Effector memory CD4-positive, alpha-beta T cell (primary cell): ENCODE results near the gene COL9A3.

Source experiments
- DNase-seq, 3 donors: peaks; one replicate each; pipeline ENCODE4 v3.0.0-alpha.2; 2020
- H3K27ac ChIP-seq: 2 replicates; pipeline ENCODE4 v1.7.0; 2013; ENCODE audit warnings: mild to moderate bottlenecking, low read length, moderate library complexity; ENCODE audit not compliant: insufficient read depth, poor library complexity, severe bottlenecking
- H3K27me3 ChIP-seq: replicated peaks from 2 replicates; pipeline ENCODE4 v1.7.0; 2013; ENCODE audit warnings: mild to moderate bottlenecking, low read length; ENCODE audit not compliant: insufficient read depth, control insufficient read depth, poor library complexity, severe bottlenecking
- H3K36me3 ChIP-seq: 2 replicates; pipeline ENCODE4 v1.7.0; 2013; ENCODE audit warnings: mild to moderate bottlenecking, low read length, moderate library complexity; ENCODE audit not compliant: control insufficient read depth, insufficient read depth
- H3K4me1 ChIP-seq: 2 replicates; pipeline ENCODE4 v1.7.0; 2013; ENCODE audit warnings: low read length, mild to moderate bottlenecking; ENCODE audit not compliant: control insufficient read depth, insufficient read depth, poor library complexity, severe bottlenecking
- H3K4me3 ChIP-seq: 2 replicates; pipeline ENCODE4 v1.7.0; 2013; ENCODE audit warnings: low read length, low read depth, mild to moderate bottlenecking; ENCODE audit not compliant: insufficient read depth, poor library complexity, severe bottlenecking
- H3K9me3 ChIP-seq: 2 replicates; pipeline ENCODE4 v1.7.0; 2013; ENCODE audit warnings: mild to moderate bottlenecking, low read length, moderate library complexity; ENCODE audit not compliant: control insufficient read depth

The COL9A3 gene

DNA sequence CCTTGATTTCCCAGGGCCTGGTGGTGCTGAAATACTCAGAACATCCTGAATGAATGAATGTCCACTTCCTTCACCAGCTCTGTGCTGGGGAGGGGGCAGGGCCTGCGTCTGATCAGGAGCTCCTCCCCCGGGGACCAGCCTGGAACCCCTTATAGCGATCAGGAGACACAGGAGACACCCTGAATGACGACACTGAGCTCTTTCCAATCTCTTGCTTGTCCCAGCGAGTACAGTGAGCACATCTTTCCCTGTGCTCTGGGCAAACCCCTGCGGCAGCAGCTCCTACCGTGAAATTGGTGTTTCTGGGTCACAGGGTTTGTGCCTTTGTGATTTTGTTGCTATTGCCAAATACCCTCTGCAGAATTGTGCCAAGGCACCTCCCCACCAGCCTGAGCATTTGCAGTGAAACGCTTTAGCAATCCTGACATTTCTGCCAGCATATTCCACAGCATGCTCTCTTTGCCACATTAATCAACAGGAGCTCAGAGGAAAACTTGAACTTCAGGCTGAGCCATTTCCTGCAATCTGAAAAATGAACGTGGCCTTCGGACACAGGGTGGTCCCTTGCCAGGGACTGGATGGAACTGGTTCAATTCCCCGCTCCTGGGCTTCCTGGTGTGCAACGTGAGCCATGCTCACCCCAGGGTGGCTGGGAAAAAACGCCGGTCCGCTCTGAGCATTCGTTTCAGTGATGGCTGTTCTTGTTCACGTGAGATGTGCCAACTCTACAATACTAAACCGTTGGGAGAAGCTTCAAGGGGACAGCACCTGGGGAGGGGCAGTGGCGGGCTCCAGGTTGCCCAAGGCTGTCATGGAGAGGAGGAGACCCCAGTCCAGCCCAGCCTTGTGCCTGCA is 43.6 kb upstream of the COL9A3 start:
- DNase-seq, result no peak
- no peaks in the 10 kb centered on the region for H3K36me3 ChIP-seq
- H3K27ac ChIP-seq, result no peak overlapping the region
- H3K27me3 ChIP-seq, result no peaks in the 10 kb centered on the region
- H3K9me3 ChIP-seq, result no peaks in the 10 kb centered on the region
- no peak overlapping the region for H3K4me3 ChIP-seq
- H3K4me1 ChIP-seq, result peaks cover 37% of the 10 kb centered on the region

DNA sequence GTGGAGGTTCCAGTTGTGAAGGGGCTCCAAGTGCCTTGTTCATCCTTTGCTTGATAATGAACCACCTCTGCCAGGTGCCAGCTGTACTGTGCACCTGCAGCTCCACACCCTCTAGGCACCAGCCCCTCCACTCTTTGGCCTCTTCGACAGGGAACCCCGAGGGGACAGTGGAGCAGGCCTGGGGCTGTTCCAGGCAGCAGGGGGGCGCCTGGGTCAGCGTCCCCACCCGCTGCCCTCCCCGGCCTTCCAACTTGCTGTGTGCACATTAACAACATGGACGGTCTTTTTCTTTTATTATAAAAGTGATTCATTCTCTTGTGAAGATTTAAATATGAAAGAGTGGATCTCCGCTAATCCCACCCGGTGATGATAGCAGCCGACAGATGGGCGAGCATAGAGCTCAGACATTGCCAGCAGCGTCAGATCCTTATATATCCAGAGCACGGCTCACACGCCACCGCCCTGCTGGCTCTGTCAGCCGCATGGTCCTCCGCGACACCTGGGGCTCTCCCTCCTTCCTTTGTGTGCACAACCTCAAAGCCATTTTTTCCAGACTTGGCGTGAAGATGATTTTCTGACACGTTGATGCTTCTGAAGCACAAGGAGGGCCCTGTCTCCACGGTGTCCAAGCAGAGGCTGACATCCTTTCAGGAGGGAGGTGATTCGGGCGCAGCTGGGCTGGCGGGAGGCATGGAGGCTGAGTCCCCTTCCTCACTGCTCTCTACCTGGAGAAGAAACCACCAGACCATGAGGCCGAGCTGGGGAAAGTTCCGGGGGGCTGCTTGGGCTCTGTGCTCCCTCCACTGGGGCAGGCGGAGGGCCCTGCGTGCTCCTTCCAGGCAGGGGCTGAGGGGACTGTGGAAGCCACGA is 42.8 kb upstream of the COL9A3 start:
- H3K27me3 ChIP-seq, result no peaks in the 10 kb centered on the region
- H3K27ac ChIP-seq, result no peak overlapping the region
- H3K4me1 ChIP-seq, result peaks cover 37% of the 10 kb centered on the region
- no peak for DNase-seq
- H3K9me3 ChIP-seq, result no peaks in the 10 kb centered on the region
- no peaks in the 10 kb centered on the region for H3K36me3 ChIP-seq
- H3K4me3 ChIP-seq, result no peak overlapping the region

DNA sequence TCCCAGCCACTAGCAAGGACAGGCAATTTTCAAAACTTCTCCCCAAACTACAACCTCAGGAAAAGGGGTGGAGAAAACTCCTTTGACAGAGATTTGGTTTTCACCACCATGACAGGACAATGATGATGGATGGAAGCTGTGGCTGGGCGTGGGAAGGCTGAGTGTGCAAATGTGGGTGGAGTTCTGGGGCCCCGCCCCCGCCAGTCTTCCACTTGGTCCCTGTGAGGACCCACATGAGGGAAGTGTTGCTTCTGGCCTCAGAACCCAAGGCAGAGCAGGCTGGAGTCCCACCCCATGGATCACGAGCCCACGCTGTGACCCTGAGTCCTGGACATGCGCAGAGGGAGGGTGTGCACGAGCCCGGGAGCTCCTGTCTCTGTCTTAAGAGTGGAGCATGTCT is 42.1 kb upstream of the COL9A3 start:
- Histone ChIP-seq H3K4me1 (peaks cover 37% of the 10 kb centered on the region), H3K9me3 (no peaks in the 10 kb centered on the region), H3K27me3 (no peaks in the 10 kb centered on the region), H3K4me3 (no peak overlapping the region), H3K36me3 (no peaks in the 10 kb centered on the region), H3K27ac (no peak overlapping the region)
- no peak for DNase-seq

GRCh38 chr20:62775206-62775605 is 41.6 kb upstream of the COL9A3 start:
- Histone ChIP-seq H3K9me3 (no peaks in the 10 kb centered on the region), H3K27me3 (no peaks in the 10 kb centered on the region), H3K4me3 (no peak overlapping the region), H3K36me3 (no peaks in the 10 kb centered on the region), H3K4me1 (peaks cover 37% of the 10 kb centered on the region), H3K27ac (no peak overlapping the region)
- DNase-seq, result no peak

DNA sequence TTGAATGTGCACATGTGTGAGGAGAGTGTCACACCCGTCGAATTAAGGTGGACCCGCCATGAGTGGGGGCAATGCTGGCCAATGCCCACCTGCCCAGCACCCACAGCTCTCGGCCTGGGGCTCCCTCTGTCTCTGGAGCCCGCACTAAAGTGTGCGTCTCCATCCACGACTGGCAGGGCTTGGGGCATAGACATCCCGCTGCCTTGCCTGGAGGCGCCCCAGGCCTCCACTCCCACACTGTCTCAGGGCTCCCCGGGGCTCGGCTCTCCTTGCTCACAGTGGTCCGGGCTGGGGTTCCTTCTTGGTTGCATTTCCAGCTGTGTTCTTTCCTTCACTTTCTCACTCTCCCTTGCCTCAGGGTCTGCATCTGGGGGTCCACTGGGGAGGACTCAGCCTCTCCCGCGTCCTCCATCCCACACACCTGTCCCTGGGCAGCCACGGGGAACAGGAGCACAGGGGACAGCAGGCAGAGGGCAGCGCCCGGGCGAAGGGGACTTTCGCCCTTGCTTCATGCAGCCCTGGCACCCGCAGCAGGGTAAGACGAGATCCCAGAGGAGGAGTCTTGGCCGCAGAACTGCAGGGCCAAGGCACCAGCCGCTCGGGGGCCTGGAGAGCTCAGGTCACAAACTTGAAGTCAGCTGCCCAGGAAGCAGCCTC is 40.7 kb upstream of the COL9A3 start:
- no peaks in the 10 kb centered on the region for H3K27me3 ChIP-seq
- H3K4me3 ChIP-seq, result peak overlapping the region; percentile 39
- peak overlapping the region; percentile 56 for H3K27ac ChIP-seq
- H3K4me1 ChIP-seq, result peaks cover 37% of the 10 kb centered on the region
- H3K9me3 ChIP-seq, result no peaks in the 10 kb centered on the region
- no peaks in the 10 kb centered on the region for H3K36me3 ChIP-seq
- DNase-seq, result no peak

- peaks cover 37% of the 10 kb centered on the region for H3K4me1 ChIP-seq
- peak overlapping the region; percentile 39 for H3K4me3 ChIP-seq
- no peaks in the 10 kb centered on the region for H3K27me3 ChIP-seq
- DNase-seq, result peak; percentile 14 to 34 (median 26)
- H3K9me3 ChIP-seq, result no peaks in the 10 kb centered on the region
- no peaks in the 10 kb centered on the region for H3K36me3 ChIP-seq
- peak overlapping the region; percentile 56 for H3K27ac ChIP-seq
Measured at GRCh38 chr20:62776692-62777527, 39.9 kb upstream of the COL9A3 start.

- no peak overlapping the region for H3K4me3 ChIP-seq
- no peaks in the 10 kb centered on the region for H3K9me3 ChIP-seq
- no peak overlapping the region for H3K27ac ChIP-seq
- H3K4me1 ChIP-seq, result peaks cover 37% of the 10 kb centered on the region
- H3K36me3 ChIP-seq, result no peaks in the 10 kb centered on the region
- no peaks in the 10 kb centered on the region for H3K27me3 ChIP-seq
- no peak for DNase-seq
Measured at GRCh38 chr20:62777528-62777830, 39.4 kb upstream of the COL9A3 start.

DNA sequence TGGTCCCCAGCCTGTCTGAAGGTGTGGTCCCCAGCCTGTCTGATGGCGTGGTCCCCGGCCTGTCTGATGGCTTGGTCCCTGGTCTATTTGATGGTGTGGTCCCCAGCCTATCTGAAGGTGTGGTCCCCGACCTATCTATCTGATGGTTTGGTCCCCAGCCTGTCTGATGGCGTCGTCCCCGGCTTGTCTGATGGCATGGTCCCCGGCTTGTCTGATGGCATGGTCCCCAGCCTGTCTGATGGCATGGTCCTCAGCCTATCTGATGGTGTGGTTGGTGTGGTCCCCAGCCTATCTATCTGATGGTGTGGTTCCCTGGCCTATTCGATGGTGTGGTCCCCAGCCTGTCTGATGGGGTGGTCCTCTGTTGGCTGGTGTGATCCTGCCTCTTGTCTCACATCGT is 38.8 kb upstream of the COL9A3 start:
- Histone ChIP-seq H3K27me3 (no peaks in the 10 kb centered on the region), H3K4me3 (no peak overlapping the region), H3K36me3 (no peaks in the 10 kb centered on the region), H3K27ac (no peak overlapping the region), H3K4me1 (peaks cover 37% of the 10 kb centered on the region), H3K9me3 (no peaks in the 10 kb centered on the region)
- no peak for DNase-seq

GRCh38 chr20:62778601-62779416 is 38.0 kb upstream of the COL9A3 start:
- Histone ChIP-seq H3K36me3 (no peaks in the 10 kb centered on the region), H3K9me3 (no peaks in the 10 kb centered on the region), H3K4me3 (no peak overlapping the region), H3K4me1 (peaks cover 37% of the 10 kb centered on the region), H3K27ac (no peak overlapping the region), H3K27me3 (no peaks in the 10 kb centered on the region)
- DNase-seq, result no peak
